ENCODE data around the gene TRIM39. TPM values are rescaled to one million over a fixed set of nuclear protein-coding genes. Genes with fewer than 3 reads are reported as not detected.

The TRIM39 gene
- total and polyA plus RNA-seq, 11 donors: 5.1 to 12.1 (median 8.4) TPM

- Histone ChIP-seq H3K4me3 (peak overlapping the region in 10 of 12 donors; percentile 1 to 40 (median 30)), H3K9me3 (peaks cover 0 to 7% (median 0%) of the 10 kb centered on the region in 12 donors), H3K4me1 (peaks cover 0 to 8% (median 0%) of the 10 kb centered on the region in 12 donors), H3K27ac (peak overlapping the region in 1 of 12 donors; percentile 81), H3K27me3 (peaks cover 9 to 80% (median 36%) of the 10 kb centered on the region in 9 donors), H3K36me3 (no peaks in the 10 kb centered on the region)
- WGBS, 4 donors: 3 to 5% (median 4%) methylated on average over 39 to 40 of the region's 40 CpGs
- DNase-seq (peak in 2 of 5 donors; percentile 20 to 27), ATAC-seq (peak in 3 of 4 donors; percentile 32 to 72 (median 52))
- no peak for TF ChIP-seq POLR2A (IDR thresholded peaks at IDR 0.05)
- TF ChIP-seq, protein P1, sequence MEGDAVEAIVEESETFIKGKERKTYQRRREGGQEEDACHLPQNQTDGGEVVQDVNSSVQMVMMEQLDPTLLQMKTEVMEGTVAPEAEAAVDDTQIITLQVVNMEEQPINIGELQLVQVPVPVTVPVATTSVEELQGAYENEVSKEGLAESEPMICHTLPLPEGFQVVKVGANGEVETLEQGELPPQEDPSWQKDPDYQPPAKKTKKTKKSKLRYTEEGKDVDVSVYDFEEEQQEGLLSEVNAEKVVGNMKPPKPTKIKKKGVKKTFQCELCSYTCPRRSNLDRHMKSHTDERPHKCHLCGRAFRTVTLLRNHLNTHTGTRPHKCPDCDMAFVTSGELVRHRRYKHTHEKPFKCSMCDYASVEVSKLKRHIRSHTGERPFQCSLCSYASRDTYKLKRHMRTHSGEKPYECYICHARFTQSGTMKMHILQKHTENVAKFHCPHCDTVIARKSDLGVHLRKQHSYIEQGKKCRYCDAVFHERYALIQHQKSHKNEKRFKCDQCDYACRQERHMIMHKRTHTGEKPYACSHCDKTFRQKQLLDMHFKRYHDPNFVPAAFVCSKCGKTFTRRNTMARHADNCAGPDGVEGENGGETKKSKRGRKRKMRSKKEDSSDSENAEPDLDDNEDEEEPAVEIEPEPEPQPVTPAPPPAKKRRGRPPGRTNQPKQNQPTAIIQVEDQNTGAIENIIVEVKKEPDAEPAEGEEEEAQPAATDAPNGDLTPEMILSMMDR (IDR thresholded peaks at IDR 0.05): peak; percentile 43 to 81 (median 68)
- intact Hi-C loops (cut with DNase I): loop anchor here in 3 of 10 donors (2.0 to 5.0 kb wide), 2 partner anchors 39 kb away; no protein-coding TSS in a partner anchor
These were observed 31.2 kb downstream of the TRIM39 start for GRCh38 chr6:30357678-30358540.

DNA sequence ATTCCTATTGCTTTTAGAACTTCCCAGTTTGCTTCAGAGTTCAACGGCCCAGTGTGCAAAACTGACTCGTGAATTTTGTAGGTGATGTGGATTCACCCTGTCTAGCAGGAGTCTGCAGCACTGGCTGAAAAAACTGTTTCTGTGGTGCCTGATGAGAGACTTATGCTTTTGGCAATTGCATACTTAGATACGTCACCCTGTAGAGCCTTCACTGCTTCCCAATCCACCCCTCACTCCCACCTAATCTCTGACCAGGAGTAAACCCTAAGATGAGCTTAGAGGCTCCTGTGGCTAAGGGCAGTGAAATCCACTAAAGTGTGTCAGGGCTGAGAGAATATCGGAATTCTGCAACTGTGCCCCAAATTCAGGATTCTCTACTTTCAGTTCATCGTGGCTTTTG is 32.5 kb downstream of the TRIM39 start:
- no peak overlapping the region for H3K27ac ChIP-seq
- H3K36me3 ChIP-seq: no peaks in the 10 kb centered on the region
- peaks cover 0 to 8% (median 0%) of the 10 kb centered on the region in 12 donors for H3K4me1 ChIP-seq
- H3K27me3 ChIP-seq: peaks cover 9 to 89% (median 36%) of the 10 kb centered on the region in 9 donors
- peaks cover 0 to 7% (median 0%) of the 10 kb centered on the region in 12 donors for H3K9me3 ChIP-seq
- DNase-seq: no peak
- intact Hi-C loops (cut with DNase I): loop anchor here in 2 of 10 donors (5.0 kb wide), 1 partner anchor 38 kb away; no protein-coding TSS in a partner anchor
- no peak for ATAC-seq
- WGBS, 4 donors: 66 to 76% (median 71%) methylated on average over 5 of the region's 5 CpGs
- H3K4me3 ChIP-seq: no peak overlapping the region
- TF ChIP-seq POLR2A (IDR thresholded peaks at IDR 0.05): no peak
- TF ChIP-seq, protein P1 (IDR thresholded peaks at IDR 0.05): no peak

- no peak for TF ChIP-seq POLR2A (IDR thresholded peaks at IDR 0.05)
- DNase-seq: no peak
- H3K27me3 ChIP-seq: peaks cover 9 to 91% (median 36%) of the 10 kb centered on the region in 9 donors
- no peak overlapping the region for H3K4me3 ChIP-seq
- peaks cover 0 to 8% (median 0%) of the 10 kb centered on the region in 12 donors for H3K4me1 ChIP-seq
- H3K9me3 ChIP-seq: peaks cover 0 to 7% (median 0%) of the 10 kb centered on the region in 12 donors
- no peak overlapping the region for H3K27ac ChIP-seq
- ATAC-seq: no peak
- H3K36me3 ChIP-seq: no peaks in the 10 kb centered on the region
- WGBS, 4 donors: 50 to 54% (median 51%) methylated on average over 13 of the region's 13 CpGs
- intact Hi-C loops (cut with DNase I): no loop called here
These were observed 33.4 kb downstream of the TRIM39 start for GRCh38 chr6:30360139-30360538.

DNA sequence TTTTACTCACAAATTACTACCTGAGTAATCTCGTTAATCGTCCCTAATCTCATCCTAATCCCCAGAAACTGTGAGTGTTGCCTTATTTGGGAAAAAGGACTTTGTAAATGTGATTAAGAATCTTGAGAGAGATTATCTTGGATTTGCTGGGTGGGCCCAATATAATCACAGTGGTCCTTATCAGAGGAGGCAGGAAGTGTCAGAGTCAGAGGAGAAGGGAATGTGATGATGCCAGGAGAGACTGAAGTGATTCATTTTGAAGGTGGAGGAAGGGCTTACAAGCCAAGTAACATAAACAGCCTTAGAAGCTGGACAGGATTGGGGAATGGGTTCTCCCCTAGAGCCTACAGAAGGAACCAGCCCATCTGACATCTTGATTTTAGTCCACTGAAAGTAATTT is 34.9 kb downstream of the TRIM39 start:
- H3K9me3 ChIP-seq: peaks cover 0 to 7% (median 0%) of the 10 kb centered on the region in 12 donors
- no peak overlapping the region for H3K27ac ChIP-seq
- no peaks in the 10 kb centered on the region for H3K36me3 ChIP-seq
- 52 to 76% (median 62%) methylated on average over 2 of the region's 2 CpGs for WGBS, 4 donors
- DNase-seq (no peak), ATAC-seq (no peak)
- no peak for TF ChIP-seq POLR2A (IDR thresholded peaks at IDR 0.05)
- TF ChIP-seq, protein P1 (IDR thresholded peaks at IDR 0.05): no peak
- intact Hi-C loops (cut with DNase I): no loop called here
- no peak overlapping the region for H3K4me3 ChIP-seq
- H3K27me3 ChIP-seq: peaks cover 9 to 89% (median 39%) of the 10 kb centered on the region in 9 donors
- H3K4me1 ChIP-seq: peaks cover 0 to 8% (median 0%) of the 10 kb centered on the region in 12 donors

All from heart left ventricle (tissue), 16 donors.